ENCODE measurements around the gene PALD1. TPM values are rescaled to one million over a fixed set of nuclear protein-coding genes. Genes with fewer than 3 reads are reported as not detected.

The PALD1 gene
- total RNA-seq, 1 experiment from 2014 or later: 33.1 TPM

- Histone ChIP-seq H3K27me3 (ENCODE audit: insufficient read depth, low read length) (no peaks in the 10 kb centered on the region), H3K27ac (ENCODE audit: low read depth, low read length) (no peak overlapping the region), H3K36me3 (ENCODE audit: control insufficient read depth in 1 of 2, insufficient read depth in 2 of 2, low read length in 2 of 2) (no peaks in the 10 kb centered on the region), H3K9ac (ENCODE audit: low read length) (no peak overlapping the region), H3K9me2 (ENCODE audit: insufficient read depth) (no peaks in the 10 kb centered on the region), H2AFZ (ENCODE audit: low read depth, low read length, poor library complexity, severe bottlenecking) (no peak overlapping the region), H3K79me2 (ENCODE audit: insufficient read depth, low read length) (peaks cover 65% of the 10 kb centered on the region), H3K4me2 (ENCODE audit: low read length) (no peak overlapping the region), H3K4me3 (replicated peaks in 1 of 2; ENCODE audit: low read depth in 1 of 2, low read length in 2 of 2) (no peak overlapping the region), H4K20me1 (ENCODE audit: insufficient read depth) (no peaks in the 10 kb centered on the region), H3K4me1 (ENCODE audit: control insufficient read depth in 1 of 2, insufficient read depth in 2 of 2, low read length in 2 of 2) (peaks cover 20 to 32% of the 10 kb centered on the region in 2 experiments; a peak in 3 of 4 replicates), H3K9me3 (ENCODE audit: control insufficient read depth in 1 of 2, insufficient read depth in 1 of 2, low read depth in 1 of 2, low read length in 2 of 2) (no peaks in the 10 kb centered on the region)
- no TSS peak for BruUV-seq (replicated peaks)
- intact Hi-C loops (cut with micrococcal nuclease): no loop called here
- POLR2A ChIA-PET: no interaction called here
- no peak for DNase-seq (ENCODE audit: low read depth, low spot score)
- RAD21 ChIA-PET (ENCODE audit: low non-redundant PET in 1 of 2, low total read pairs in 2 of 2, uncharacterized antibody in 2 of 2, unreplicated experiment in 2 of 2): no interaction called here
- CTCF ChIA-PET: no interaction called here
- ATAC-seq: no peak
- no peak for TF ChIP-seq ZBTB33 (IDR thresholded peaks at IDR 0.05; ENCODE audit: extremely low read depth, insufficient replicate concordance, low read length)
- no peak for TF ChIP-seq SIN3A (IDR thresholded peaks at IDR 0.05; ENCODE audit: low read depth)
- TF ChIP-seq ZNF274 (IDR thresholded peaks at IDR 0.05; ENCODE audit: low read depth, low read length): no peak
- no peak for TF ChIP-seq FOSL1 (IDR thresholded peaks at IDR 0.05; ENCODE audit: low read depth)
- no peak for TF ChIP-seq SRF (IDR thresholded peaks at IDR 0.05; ENCODE audit: low read depth)
- TF ChIP-seq, protein P1, sequence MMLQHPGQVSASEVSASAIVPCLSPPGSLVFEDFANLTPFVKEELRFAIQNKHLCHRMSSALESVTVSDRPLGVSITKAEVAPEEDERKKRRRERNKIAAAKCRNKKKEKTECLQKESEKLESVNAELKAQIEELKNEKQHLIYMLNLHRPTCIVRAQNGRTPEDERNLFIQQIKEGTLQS (IDR thresholded peaks at IDR 0.05): no peak
- TF ChIP-seq EZH2phosphoT487 (IDR thresholded peaks at IDR 0.05; ENCODE audit: borderline replicate concordance): no peak
- no peak for TF ChIP-seq CEBPB (IDR thresholded peaks at IDR 0.05; ENCODE audit: low read depth)
- TF ChIP-seq EZH2 (IDR thresholded peaks at IDR 0.05): no peak
- TF ChIP-seq POLR2AphosphoS5 (IDR thresholded peaks at IDR 0.05; ENCODE audit: low read depth, low read length): no peak
- TF ChIP-seq EGR1 (IDR thresholded peaks at IDR 0.05; ENCODE audit: low read depth): no peak
Observed at GRCh38 chr10:70510453-70510852, 31.9 kb downstream of the PALD1 start.

All from HCT116 (cell line).